ENCODE data around the gene SENP3.

- TF ChIP-seq CTCF (conservative IDR thresholded peaks at IDR 0.05 in 1 of 2, IDR thresholded peaks at IDR 0.05 in 1 of 2; ENCODE audit: extremely low read depth in 1 of 2, insufficient read depth in 1 of 2, low read depth in 1 of 2, low read length in 2 of 2), result no peak
- no peak for TF ChIP-seq EZH2 (IDR thresholded peaks at IDR 0.05; ENCODE audit: borderline replicate concordance, low read length)
Measured at GRCh38 chr17:7576432-7576937, 14.8 kb downstream of the SENP3 start.

Measured in mammary epithelial cell (primary cell).